Progenitor cell of endocrine pancreas (in vitro differentiated cells): Measurements from ENCODE around the gene CYP4F3. TPM values are rescaled to one million over a fixed set of nuclear protein-coding genes. Genes with fewer than 3 reads are reported as not detected.

Source experiments
- DNase-seq: peaks from one replicate; pipeline ENCODE4 v3.0.0; 2021; ENCODE audit warnings: low spot score; ENCODE audit not compliant: unreplicated experiment
- H3K27ac Mint-ChIP-seq: 2 replicates; pipeline ENCODE4 v1.8.0; 2021; ENCODE audit warnings: mild to moderate bottlenecking, moderate library complexity, mixed read lengths
- H3K27me3 Mint-ChIP-seq: 2 replicates; pipeline ENCODE4 v1.8.0; 2021; ENCODE audit warnings: mixed read lengths
- H3K36me3 Mint-ChIP-seq: 2 replicates; pipeline ENCODE4 v1.8.0; 2022; ENCODE audit warnings: mixed read lengths; ENCODE audit not compliant: insufficient read depth
- H3K4me1 Mint-ChIP-seq: 2 replicates; pipeline ENCODE4 v1.8.0; 2021; ENCODE audit warnings: low read depth, mixed read lengths
- H3K4me3 Mint-ChIP-seq: 2 replicates; pipeline ENCODE4 v1.8.0; 2021; ENCODE audit warnings: low read depth, mild to moderate bottlenecking, moderate library complexity, mixed read lengths
- H3K9me3 Mint-ChIP-seq: 2 replicates; pipeline ENCODE4 v1.8.0; 2021; ENCODE audit warnings: low read depth, mixed read lengths
- total RNA-seq: library from RNA; stranded (reverse); gene quantifications from 2 replicates; pipeline ENCODE4 v1.2.1, GENCODE V29; 2021
- TF ChIP-seq, protein P1 (sequence below): fragments of 200-600 bp; sonication (generic); IDR thresholded peaks from one replicate; pipeline ENCODE4 v1.5.0; 2021; ENCODE audit warnings: antibody characterized with exemption, mild to moderate bottlenecking; ENCODE audit not compliant: unreplicated experiment

CYP4F3 gene
- total RNA-seq, 1 donor from 2014 or later: not detected

DNA sequence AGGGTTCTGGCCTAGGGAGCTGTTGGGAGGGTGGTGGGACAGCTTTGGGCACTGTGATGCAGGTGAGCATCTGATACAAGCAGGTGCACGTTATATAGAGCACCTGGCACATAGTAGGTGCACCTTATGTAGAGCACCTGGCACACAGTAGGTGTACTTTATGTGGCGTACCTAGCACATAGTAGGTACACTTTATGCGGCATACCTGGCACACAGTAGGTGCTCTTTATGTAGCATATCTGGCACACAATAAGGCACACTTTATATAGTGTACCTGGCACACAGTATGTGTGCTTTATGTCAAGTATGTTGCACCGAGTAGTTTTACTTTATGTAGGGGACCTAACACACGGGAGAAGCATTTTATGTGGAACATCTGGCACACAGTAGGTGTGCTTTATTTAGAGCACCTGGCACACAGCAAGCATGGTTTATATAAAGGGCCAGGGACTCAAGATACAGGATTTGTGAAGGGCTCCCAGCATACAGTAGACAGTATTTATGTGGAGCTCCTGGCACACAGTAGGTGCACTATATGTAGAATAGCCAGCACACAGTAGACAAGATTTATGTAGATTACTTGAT is 30.6 kb downstream of the CYP4F3 start:
- Mint-ChIP-seq H3K36me3 (peaks cover 1% of the 10 kb centered on the region), H3K9me3 (peaks cover 22% of the 10 kb centered on the region), H3K27me3 (no peaks in the 10 kb centered on the region), H3K27ac (no peak overlapping the region), H3K4me3 (no peak overlapping the region), H3K4me1 (no peaks in the 10 kb centered on the region)
- TF ChIP-seq, protein P1, sequence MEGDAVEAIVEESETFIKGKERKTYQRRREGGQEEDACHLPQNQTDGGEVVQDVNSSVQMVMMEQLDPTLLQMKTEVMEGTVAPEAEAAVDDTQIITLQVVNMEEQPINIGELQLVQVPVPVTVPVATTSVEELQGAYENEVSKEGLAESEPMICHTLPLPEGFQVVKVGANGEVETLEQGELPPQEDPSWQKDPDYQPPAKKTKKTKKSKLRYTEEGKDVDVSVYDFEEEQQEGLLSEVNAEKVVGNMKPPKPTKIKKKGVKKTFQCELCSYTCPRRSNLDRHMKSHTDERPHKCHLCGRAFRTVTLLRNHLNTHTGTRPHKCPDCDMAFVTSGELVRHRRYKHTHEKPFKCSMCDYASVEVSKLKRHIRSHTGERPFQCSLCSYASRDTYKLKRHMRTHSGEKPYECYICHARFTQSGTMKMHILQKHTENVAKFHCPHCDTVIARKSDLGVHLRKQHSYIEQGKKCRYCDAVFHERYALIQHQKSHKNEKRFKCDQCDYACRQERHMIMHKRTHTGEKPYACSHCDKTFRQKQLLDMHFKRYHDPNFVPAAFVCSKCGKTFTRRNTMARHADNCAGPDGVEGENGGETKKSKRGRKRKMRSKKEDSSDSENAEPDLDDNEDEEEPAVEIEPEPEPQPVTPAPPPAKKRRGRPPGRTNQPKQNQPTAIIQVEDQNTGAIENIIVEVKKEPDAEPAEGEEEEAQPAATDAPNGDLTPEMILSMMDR: no peak
- DNase-seq: no peak

- Mint-ChIP-seq H3K27me3 (no peaks in the 10 kb centered on the region), H3K27ac (no peak overlapping the region), H3K4me1 (no peaks in the 10 kb centered on the region), H3K4me3 (no peak overlapping the region), H3K9me3 (peaks cover 26% of the 10 kb centered on the region), H3K36me3 (peaks cover 1% of the 10 kb centered on the region)
- DNase-seq: no peak
- TF ChIP-seq, protein P1: no peak
Observed at GRCh38 chr19:15671891-15672579, 31.3 kb downstream of the CYP4F3 start.

- H3K9me3 Mint-ChIP-seq: peaks cover 29% of the 10 kb centered on the region
Observed at GRCh38 chr19:15672580-15673175, 32.0 kb downstream of the CYP4F3 start, which contains the start of gene CYP4F12. Gene CYP4F12, plus strand, starts transcription at chr19:15673087. Its CDS starts 443 bp downstream, at chr19:15673530.

GRCh38 chr19:15673176-15673654 is 32.5 kb downstream of the CYP4F3 start:
- no peak for DNase-seq
- H3K27me3 Mint-ChIP-seq: no peaks in the 10 kb centered on the region
- H3K27ac Mint-ChIP-seq: no peak overlapping the region
- TF ChIP-seq, protein P1: no peak
- H3K4me3 Mint-ChIP-seq: no peak overlapping the region
- peaks cover 3% of the 10 kb centered on the region for H3K36me3 Mint-ChIP-seq
- peaks cover 34% of the 10 kb centered on the region for H3K9me3 Mint-ChIP-seq
- no peaks in the 10 kb centered on the region for H3K4me1 Mint-ChIP-seq

More at GRCh38 chr19:15672580-15673175, 32.0 kb downstream of the CYP4F3 start, which contains the start of gene CYP4F12:
- Mint-ChIP-seq H3K4me3 (no peak within 1 kb of the TSS), H3K27me3 (no peaks in the 10 kb centered on the region), H3K27ac (no peak within 1 kb of the TSS), H3K4me1 (no peaks in the 10 kb centered on the region), H3K36me3 (peaks cover 3% of the 10 kb centered on the region)
- TF ChIP-seq, protein P1: no peak
- DNase-seq: no peak

DNA sequence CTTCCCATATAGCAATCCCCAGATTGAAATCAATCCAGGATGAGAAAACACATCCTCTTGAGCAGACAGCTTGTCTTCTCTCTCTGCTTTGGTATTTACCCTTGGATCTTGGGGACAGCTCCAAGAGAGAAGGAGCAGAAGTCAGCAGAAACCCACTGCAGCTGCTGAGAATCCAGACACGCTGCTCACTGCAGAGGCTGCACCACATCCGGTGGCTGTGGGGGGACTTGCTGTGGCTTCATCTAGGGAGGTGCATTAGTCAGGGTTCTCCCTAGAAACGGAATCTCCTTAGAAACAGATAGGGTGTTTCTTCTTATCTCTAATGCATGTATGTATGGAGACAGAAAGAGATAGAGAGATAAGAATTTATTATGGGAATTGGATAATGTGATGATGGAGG is 34.9 kb downstream of the CYP4F3 start:
- Mint-ChIP-seq H3K4me3 (no peak overlapping the region), H3K4me1 (no peaks in the 10 kb centered on the region), H3K27me3 (no peaks in the 10 kb centered on the region), H3K36me3 (peaks cover 2% of the 10 kb centered on the region), H3K27ac (no peak overlapping the region), H3K9me3 (peaks cover 50% of the 10 kb centered on the region)
- TF ChIP-seq, protein P1: no peak
- no peak for DNase-seq
